Endodermal cell (in vitro differentiated cells): ENCODE measurements around the gene AKAP14. TPM values are rescaled to one million over a fixed set of nuclear protein-coding genes. Genes with fewer than 3 reads are reported as not detected.
"Not testable (repeated sequence)": the region's sequence is repeated elsewhere in the genome, so short reads cannot be mapped to it uniquely, and the experiment has no call there.

Experiments used
- DNase-seq: peaks from one replicate; pipeline ENCODE4 v3.0.0-alpha.2; 2017
- H3K27ac ChIP-seq: 2 replicates; pipeline ENCODE4 v1.5.1; 2013; ENCODE audit warnings: mild to moderate bottlenecking, low read depth, low read length, moderate library complexity
- H3K27me3 ChIP-seq: 2 replicates; pipeline ENCODE4 v1.6.1; 2013; ENCODE audit warnings: mild to moderate bottlenecking, low read length, moderate library complexity; ENCODE audit not compliant: insufficient read depth, control insufficient read depth, poor library complexity, severe bottlenecking
- H3K36me3 ChIP-seq: 2 replicates; pipeline ENCODE4 v1.7.0; 2013; ENCODE audit warnings: mild to moderate bottlenecking, low read length, moderate library complexity; ENCODE audit not compliant: control insufficient read depth, insufficient read depth
- H3K4me1 ChIP-seq: one replicate; pipeline ENCODE4 v1.7.0; 2013; ENCODE audit warnings: low read length; ENCODE audit not compliant: control insufficient read depth, insufficient read depth
- H3K4me3 ChIP-seq: 2 replicates; pipeline ENCODE4 v1.5.1; 2013; ENCODE audit warnings: mild to moderate bottlenecking, low read length, moderate library complexity
- H3K9ac ChIP-seq: 2 replicates; pipeline ENCODE4 v1.6.1; 2013; ENCODE audit warnings: mild to moderate bottlenecking, low read length, moderate library complexity; ENCODE audit not compliant: poor library complexity, severe bottlenecking; ENCODE audit errors: extremely low read depth
- H3K9me3 ChIP-seq: 2 replicates; pipeline ENCODE4 v1.6.1; 2013; ENCODE audit warnings: mild to moderate bottlenecking, low read length, moderate library complexity; ENCODE audit not compliant: control insufficient read depth
- H3K27ac Mint-ChIP-seq: 2 replicates; pipeline ENCODE4 v1.8.0; 2020; ENCODE audit warnings: mixed read lengths
- H3K27me3 Mint-ChIP-seq: 2 replicates; pipeline ENCODE4 v1.8.0; 2021; ENCODE audit warnings: mild to moderate bottlenecking, mixed read lengths; ENCODE audit not compliant: insufficient read depth
- H3K36me3 Mint-ChIP-seq: 2 replicates; pipeline ENCODE4 v1.8.0; 2020; ENCODE audit warnings: low read depth, mixed read lengths
- H3K4me1 Mint-ChIP-seq: 2 replicates; pipeline ENCODE4 v1.8.0; 2020; ENCODE audit warnings: mixed read lengths
- H3K4me3 Mint-ChIP-seq: 2 replicates; pipeline ENCODE4 v1.8.0; 2020; ENCODE audit warnings: mild to moderate bottlenecking, moderate library complexity, mixed read lengths
- H3K9me3 Mint-ChIP-seq: 2 replicates; pipeline ENCODE4 v1.8.0; 2020; ENCODE audit warnings: mild to moderate bottlenecking, mixed read lengths
- CTCF ChIP-seq: fragments of 200-600 bp; sonication (generic); conservative IDR thresholded peaks from 2 replicates; pipeline ENCODE4 v1.5.0; 2021; ENCODE audit warnings: antibody characterized with exemption, mild to moderate bottlenecking
- WGBS, 2 experiments: methylation state at CpG; one replicate each; pipeline versions ENCODE4 v1.1.5 to v1.1.7; 2013; ENCODE audit warnings: missing lambda C conversion rate in 2 of 2, mixed read lengths in 1 of 2; ENCODE audit not compliant: insufficient coverage in 1 of 2, insufficient read length in 1 of 2; 5-methylcytosine and 5-hydroxymethylcytosine counted together
- total RNA-seq, 2 donors: library from RNA; stranded (reverse); fragmentation: NEBNext Ultra II Directional in 1 of 2; extraction: Animal tissue kit (Norgen Biotek cat#: 25700) in 1 of 2; gene quantifications; 2 replicates in 1 of 2; 3 replicates in 1 of 2; pipeline ENCODE4 v1.2.1, GENCODE V29; 2021

Gene AKAP14
- total RNA-seq, 2 donors from 2014 or later: 0.79 TPM; not detected in 1

- no peak for TF ChIP-seq CTCF
- H3K36me3 Mint-ChIP-seq: peaks cover 2% of the 10 kb centered on the region
- no peaks in the 10 kb centered on the region for H3K4me1 Mint-ChIP-seq
- no peak overlapping the region for H3K4me3 ChIP-seq
- H3K9ac ChIP-seq: no peak overlapping the region
- no peak overlapping the region for H3K27ac Mint-ChIP-seq
- no peak for DNase-seq
- no peaks in the 10 kb centered on the region for H3K27me3 ChIP-seq
- 90% methylated on average over 2 of the region's 2 CpGs; no CpG with 5 or more reads in 1 of the 2 experiments for WGBS, 2 experiments
- no peaks in the 10 kb centered on the region for H3K36me3 ChIP-seq
- peaks cover 52% of the 10 kb centered on the region for H3K9me3 Mint-ChIP-seq
- H3K4me3 Mint-ChIP-seq: no peak overlapping the region
- no peaks in the 10 kb centered on the region for H3K9me3 ChIP-seq
- H3K27me3 Mint-ChIP-seq: no peaks in the 10 kb centered on the region
- H3K27ac ChIP-seq: no peak overlapping the region
- H3K4me1 ChIP-seq: no peaks in the 10 kb centered on the region
These were observed 22.2 kb downstream of the AKAP14 start for GRCh38 chrX:119917877-119918276.

DNA sequence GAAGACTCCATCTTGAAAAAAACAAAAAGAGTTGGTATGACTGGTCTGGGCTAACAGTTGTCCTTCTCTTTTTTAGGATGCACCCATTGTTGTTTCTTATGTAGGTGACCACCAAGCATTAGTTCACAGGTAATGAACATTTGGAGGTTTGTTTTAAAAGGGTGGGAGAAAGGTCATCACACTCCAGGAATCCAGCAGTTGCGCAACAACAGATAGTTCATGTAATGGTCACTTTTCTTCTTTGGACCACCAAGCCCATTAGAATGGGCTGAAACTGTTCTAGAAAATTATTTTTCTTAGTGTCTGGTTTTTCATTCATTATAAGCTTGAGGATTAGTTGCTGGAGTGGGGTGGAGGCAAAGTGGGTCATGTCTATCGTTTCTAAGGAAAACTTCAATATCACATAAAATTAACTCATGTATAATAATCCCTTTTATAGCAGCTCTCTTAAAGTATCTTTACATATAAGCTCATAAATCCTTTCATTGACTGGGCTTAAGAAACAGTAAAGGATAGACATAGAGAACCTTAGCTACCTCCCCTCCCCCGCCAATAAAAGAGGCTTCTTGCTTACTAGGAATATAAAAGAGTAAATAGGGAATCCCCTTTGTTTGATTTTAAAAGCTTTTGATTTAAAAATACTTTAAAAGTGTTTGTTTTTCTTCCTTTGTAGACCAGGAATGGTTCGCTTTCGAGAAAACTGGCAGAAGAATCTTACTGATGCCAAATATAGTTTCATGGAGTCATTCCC, 24.3 kb downstream of the AKAP14 start:
- Histone ChIP-seq H3K4me3 (no peak overlapping the region), H3K36me3 (no peaks in the 10 kb centered on the region), H3K4me1 (no peaks in the 10 kb centered on the region), H3K9me3 (no peaks in the 10 kb centered on the region), H3K27ac (no peak overlapping the region), H3K9ac (no peak overlapping the region), H3K27me3 (no peaks in the 10 kb centered on the region)
- Mint-ChIP-seq H3K36me3 (peaks cover 12% of the 10 kb centered on the region), H3K27me3 (no peaks in the 10 kb centered on the region), H3K4me1 (no peaks in the 10 kb centered on the region), H3K4me3 (no peak overlapping the region), H3K9me3 (peaks cover 48% of the 10 kb centered on the region), H3K27ac (no peak overlapping the region)
- TF ChIP-seq CTCF: no peak
- WGBS, 2 experiments: 100% methylated on average over 2 of the region's 5 CpGs; no CpG with 5 or more reads in 1 of the 2 experiments
- no peak for DNase-seq

- H3K36me3 ChIP-seq, H3K27me3 Mint-ChIP-seq, H3K27ac Mint-ChIP-seq, H3K27me3 ChIP-seq, H3K4me1 ChIP-seq, DNase-seq, H3K9ac ChIP-seq, H3K9me3 ChIP-seq, H3K27ac ChIP-seq, H3K4me3 ChIP-seq, H3K4me3 Mint-ChIP-seq, H3K4me1 Mint-ChIP-seq: not testable (repeated sequence)
- 85% methylated on average over 3 of the region's 7 CpGs; no CpG with 5 or more reads in 1 of the 2 experiments for WGBS, 2 experiments
- Mint-ChIP-seq H3K9me3 (peaks cover 50% of the 10 kb centered on the region), H3K36me3 (peaks cover 25% of the 10 kb centered on the region)
These were observed 26.7 kb downstream of the AKAP14 start for GRCh38 chrX:119922391-119922790.
